Endothelial cell of umbilical vein (primary cell): ENCODE data around the gene NKTR. TPM values are rescaled to one million over a fixed set of nuclear protein-coding genes. Genes with fewer than 3 reads are reported as not detected.
A peak's percentile ranks its signal among the peaks of the same experiment; 100 is the strongest.

Experiments
- BruUV-seq: library from RNA; stranded (reverse); fragments of 400-500 nt; replicated peaks from 2 replicates; lab custom pipeline; 2021; lab: Mats Ljungman, UMichigan
- CTCF ChIA-PET: fragments of 300-600, 350-600 bp; sonication (Branson Sonifier 250); formaldehyde crosslinking; loops from one replicate; lab custom pipeline; 2021; ENCODE audit warnings: antibody characterized with exemption, inconsistent platforms; lab: Charles Lee
- POLR2A ChIA-PET: fragments of 300-600, 350-600 bp; sonication (Branson Sonifier 250); formaldehyde crosslinking; loops from one replicate; lab custom pipeline; 2021; ENCODE audit warnings: antibody characterized with exemption, inconsistent platforms; lab: Charles Lee
- DNase-seq: peaks from one replicate; pipeline ENCODE4 v3.0.0-alpha.2; 2011; ENCODE audit warnings: low read depth, low spot score
- FAIRE-seq: peaks from 2 replicates; lab custom pipeline; 2011; peaks lifted over from hg19 to GRCh38; lab: Jason Lieb, UNC
- H2AFZ ChIP-seq: 2 replicates; pipeline ENCODE4 v1.6.0; 2012; ENCODE audit warnings: low read depth, low read length, control low read depth, inconsistent platforms
- H3K27ac ChIP-seq: 2 replicates; pipeline ENCODE4 v1.5.1; 2011; ENCODE audit warnings: low read depth, mild to moderate bottlenecking, control low read depth, low read length, moderate library complexity; ENCODE audit not compliant: insufficient read depth
- H3K27me3 ChIP-seq, 2 experiments: 2 replicates each; pipeline versions ENCODE4 v1.6.0 to v1.6.1; 2011; ENCODE audit warnings: low read length in 2 of 2, mixed read lengths in 1 of 2; ENCODE audit not compliant: control insufficient read depth in 2 of 2, insufficient read depth in 2 of 2
- H3K36me3 ChIP-seq, 2 experiments: 2 replicates in 1 of 2; 3 replicates in 1 of 2; pipeline ENCODE4 v1.5.1; 2011; ENCODE audit warnings: low read length in 2 of 2, mild to moderate bottlenecking in 1 of 2, moderate library complexity in 1 of 2; ENCODE audit not compliant: control insufficient read depth in 2 of 2, insufficient read depth in 2 of 2; ENCODE audit errors: extremely low read depth in 1 of 2
- H3K4me1 ChIP-seq: 3 replicates; pipeline ENCODE4 v1.5.1; 2011; ENCODE audit warnings: mild to moderate bottlenecking, low read length; ENCODE audit not compliant: control insufficient read depth, insufficient read depth; ENCODE audit errors: extremely low read depth
- H3K4me2 ChIP-seq: 2 replicates; pipeline ENCODE4 v1.6.1; 2011; ENCODE audit warnings: low read length, control low read depth, mixed read lengths; ENCODE audit not compliant: insufficient read depth
- H3K4me3 ChIP-seq, 3 experiments: fragments of 200-600 bp in 1 of 3; sonication (generic), shearing (Covaris generic) in 1 of 3; replicated peaks in 1 of 3; 2 replicates each; pipeline ENCODE4 v1.5.1; 2011 to 2016; ENCODE audit warnings: control low read depth in 3 of 3, low read length in 3 of 3, mild to moderate bottlenecking in 2 of 3, inconsistent platforms in 1 of 3, low read depth in 1 of 3, moderate library complexity in 1 of 3; ENCODE audit not compliant: insufficient read depth in 1 of 3
- H3K79me2 ChIP-seq: 2 replicates; pipeline ENCODE4 v1.6.0; 2012; ENCODE audit warnings: low read length, inconsistent platforms; ENCODE audit not compliant: control insufficient read depth, insufficient read depth
- H3K9ac ChIP-seq: replicated peaks from 2 replicates; pipeline ENCODE3; 2011; ENCODE audit warnings: low read length, control low read depth; ENCODE audit not compliant: insufficient read depth; ENCODE audit errors: extremely low read depth
- H3K9me1 ChIP-seq: replicated peaks from 3 replicates; pipeline ENCODE4 v1.6.0; 2011; ENCODE audit warnings: mild to moderate bottlenecking, low read length; ENCODE audit not compliant: control insufficient read depth, insufficient read depth; ENCODE audit errors: extremely low read depth
- H3K9me3 ChIP-seq: replicated peaks from 2 replicates; pipeline ENCODE4 v1.5.1; 2012; ENCODE audit warnings: low read length, inconsistent platforms; ENCODE audit not compliant: control insufficient read depth, insufficient read depth
- H4K20me1 ChIP-seq: replicated peaks from 2 replicates; pipeline ENCODE3; 2011; ENCODE audit warnings: mild to moderate bottlenecking, low read length; ENCODE audit not compliant: control insufficient read depth, insufficient read depth; ENCODE audit errors: extremely low read depth
- EZH2 ChIP-seq: IDR thresholded peaks from 2 replicates; pipeline ENCODE4 v1.6.1; 2012; ENCODE audit warnings: borderline replicate concordance, low read depth, mild to moderate bottlenecking, moderate library complexity, low read length, inconsistent platforms; ENCODE audit not compliant: severe bottlenecking
- FOS ChIP-seq: IDR thresholded peaks from 2 replicates; pipeline ENCODE4 v1.6.1; 2011; ENCODE audit warnings: mild to moderate bottlenecking, low read length, moderate library complexity, borderline replicate concordance; ENCODE audit not compliant: insufficient read depth
- GATA2 ChIP-seq: IDR thresholded peaks from 2 replicates; pipeline ENCODE4 v1.7.0; 2011; ENCODE audit warnings: low read depth, mild to moderate bottlenecking, moderate library complexity, mixed read lengths, low read length; ENCODE audit not compliant: insufficient read length, insufficient read depth
- JUN ChIP-seq: IDR thresholded peaks from 2 replicates; pipeline ENCODE4 v1.6.1; 2011; ENCODE audit warnings: borderline replicate concordance, low read depth; ENCODE audit not compliant: insufficient read length, insufficient read depth
- MYC ChIP-seq: IDR thresholded peaks from one replicate; pipeline ENCODE4 v1.6.1; 2011; ENCODE audit warnings: mild to moderate bottlenecking, low read depth, low read length
- POLR2A ChIP-seq: IDR thresholded peaks from 2 replicates; pipeline ENCODE4 v1.6.1; 2012; ENCODE audit warnings: low read depth, mild to moderate bottlenecking, control low read depth, low read length
- POLR2AphosphoS5 ChIP-seq: IDR thresholded peaks from 2 replicates; pipeline ENCODE4 v1.6.1; 2012; ENCODE audit warnings: low read depth, mild to moderate bottlenecking, control low read depth, low read length, moderate library complexity; ENCODE audit not compliant: insufficient read depth
- dilution Hi-C: fragments of 300-500 bp; cut with MboI; formaldehyde crosslinking; loops from one replicate; pipeline ENCODE4 v1.15.0; 2019; ENCODE audit warnings: low sequenced_read_pairs; ENCODE audit not compliant: extremely low pct_ligation_motif_present
- intact Hi-C: fragments of 100-400 bp; cut with micrococcal nuclease; formaldehyde crosslinking; loops from one replicate; pipeline ENCODE4 v1.10.0; 2022
- polyA plus RNA-seq, 4 experiments: library from polyadenylated mRNA; depleted of rRNA in 3 of 4; stranded (reverse) in 3 of 4; unstranded in 1 of 4; fragments of >200 nt; gene quantifications; 2 replicates each; pipeline versions ENCODE4 v1.2.1 to v1.2.3, GENCODE V29; 2011 to 2012; ENCODE audit warnings: missing spikeins in 1 of 4
- total RNA-seq: library from RNA; stranded (reverse); gene quantifications from 2 replicates; pipeline ENCODE4 v1.2.3, GENCODE V29; 2021
- TF ChIP-seq, protein P1 (sequence below): IDR thresholded peaks from 2 replicates; pipeline ENCODE4 v1.6.1; 2011; ENCODE audit not compliant: insufficient read depth, insufficient read length
- TF ChIP-seq, protein P2 (sequence below), 2 donors: IDR thresholded peaks; 1 replicate in 1 of 2; 2 replicates in 1 of 2; pipeline ENCODE4 v1.5.1; 2011; ENCODE audit warnings: low read length in 2 of 2, mild to moderate bottlenecking in 2 of 2, moderate library complexity in 2 of 2, control low read depth in 1 of 2, inconsistent platforms in 1 of 2, low read depth in 1 of 2; ENCODE audit not compliant: insufficient read depth in 1 of 2; ENCODE audit errors: extremely low read depth in 1 of 2

NKTR gene
- total and polyA plus RNA-seq, 2 donors (not counting 3 experiments of a cell fraction or from before 2014, with no cell fraction given), result 27.4 to 99.0 TPM

GRCh38 chr3:42665050-42665878 is 64.8 kb downstream of the NKTR start:
- intact Hi-C loops, result no loop called here
- Histone ChIP-seq H4K20me1 (no peaks in the 10 kb centered on the region), H3K27ac (no peak overlapping the region), H3K27me3 (no peaks in the 10 kb centered on the region), H3K9me3 (no peaks in the 10 kb centered on the region), H3K4me3 (no peak overlapping the region), H3K9me1 (no peaks in the 10 kb centered on the region), H3K36me3 (peaks cover 0 to 2% of the 10 kb centered on the region in 2 experiments), H3K9ac (no peak overlapping the region), H3K4me1 (no peaks in the 10 kb centered on the region), H2AFZ (no peak overlapping the region), H3K79me2 (no peaks in the 10 kb centered on the region), H3K4me2 (no peak overlapping the region)
- TSS peak; percentile 12 for BruUV-seq
- ChIA-PET CTCF (interaction anchor here (0.6 kb wide), 1 partner anchor 11 kb away, joined by 3 read pairs; the partner anchor contains the start of gene ZBTB47), POLR2A (no interaction called here)
- TF ChIP-seq POLR2A (no peak), GATA2 (no peak), MYC (no peak), POLR2AphosphoS5 (peak; percentile 27), EZH2 (no peak), JUN (no peak)
- TF ChIP-seq, protein P1, sequence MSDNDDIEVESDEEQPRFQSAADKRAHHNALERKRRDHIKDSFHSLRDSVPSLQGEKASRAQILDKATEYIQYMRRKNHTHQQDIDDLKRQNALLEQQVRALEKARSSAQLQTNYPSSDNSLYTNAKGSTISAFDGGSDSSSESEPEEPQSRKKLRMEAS, result no peak
- dilution Hi-C loops, result no loop called here
- DNase-seq, result no peak
- FAIRE-seq, result no peak

DNA sequence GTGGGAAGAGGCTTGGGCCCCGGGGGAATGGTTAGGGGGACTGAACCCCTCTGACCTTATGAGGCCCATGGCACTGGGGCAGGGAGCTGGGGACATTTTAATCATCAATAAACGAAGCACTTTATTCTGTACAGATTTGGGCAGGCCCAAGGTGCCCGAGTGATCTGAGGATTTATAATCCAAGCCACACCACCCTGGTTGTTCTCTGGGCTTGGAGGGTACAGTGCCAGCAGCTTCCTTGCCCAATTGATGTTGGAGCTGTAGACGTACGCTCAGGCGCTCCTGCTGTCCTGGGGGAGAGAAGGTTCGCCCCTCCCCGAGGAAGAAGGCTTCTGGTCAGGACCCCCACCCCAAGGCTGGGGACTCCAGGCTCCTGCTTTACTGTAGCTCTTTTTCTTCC is 65.5 kb downstream of the NKTR start:
- FAIRE-seq, result no peak
- no TSS peak for BruUV-seq
- CTCF ChIA-PET, result no interaction called here
- H4K20me1 ChIP-seq, result no peaks in the 10 kb centered on the region
- no peak overlapping the region for H3K4me3 ChIP-seq
- POLR2A ChIA-PET, result no interaction called here
- dilution Hi-C loops, result no loop called here
- H3K4me2 ChIP-seq, result no peak overlapping the region
- DNase-seq, result no peak
- H3K9ac ChIP-seq, result no peak overlapping the region
- TF ChIP-seq GATA2, result no peak
- no peak for TF ChIP-seq EZH2
- no peak for TF ChIP-seq MYC
- TF ChIP-seq, protein P2, sequence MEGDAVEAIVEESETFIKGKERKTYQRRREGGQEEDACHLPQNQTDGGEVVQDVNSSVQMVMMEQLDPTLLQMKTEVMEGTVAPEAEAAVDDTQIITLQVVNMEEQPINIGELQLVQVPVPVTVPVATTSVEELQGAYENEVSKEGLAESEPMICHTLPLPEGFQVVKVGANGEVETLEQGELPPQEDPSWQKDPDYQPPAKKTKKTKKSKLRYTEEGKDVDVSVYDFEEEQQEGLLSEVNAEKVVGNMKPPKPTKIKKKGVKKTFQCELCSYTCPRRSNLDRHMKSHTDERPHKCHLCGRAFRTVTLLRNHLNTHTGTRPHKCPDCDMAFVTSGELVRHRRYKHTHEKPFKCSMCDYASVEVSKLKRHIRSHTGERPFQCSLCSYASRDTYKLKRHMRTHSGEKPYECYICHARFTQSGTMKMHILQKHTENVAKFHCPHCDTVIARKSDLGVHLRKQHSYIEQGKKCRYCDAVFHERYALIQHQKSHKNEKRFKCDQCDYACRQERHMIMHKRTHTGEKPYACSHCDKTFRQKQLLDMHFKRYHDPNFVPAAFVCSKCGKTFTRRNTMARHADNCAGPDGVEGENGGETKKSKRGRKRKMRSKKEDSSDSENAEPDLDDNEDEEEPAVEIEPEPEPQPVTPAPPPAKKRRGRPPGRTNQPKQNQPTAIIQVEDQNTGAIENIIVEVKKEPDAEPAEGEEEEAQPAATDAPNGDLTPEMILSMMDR (IDR thresholded peaks at IDR 0.05; ENCODE audit: extremely low read depth in 1 of 2, insufficient read depth in 1 of 2, low read depth in 1 of 2, low read length in 2 of 2), result no peak
- TF ChIP-seq, protein P1, result no peak
- no peak for TF ChIP-seq JUN
- TF ChIP-seq POLR2A, result peak; percentile 16
- TF ChIP-seq FOS, result no peak
- no peak overlapping the region for H2AFZ ChIP-seq
- no peak overlapping the region for H3K27ac ChIP-seq
- H3K36me3 ChIP-seq, result peaks cover 0 to 2% of the 10 kb centered on the region in 2 experiments
- intact Hi-C loops, result no loop called here
- H3K27me3 ChIP-seq, result no peaks in the 10 kb centered on the region
- H3K4me1 ChIP-seq, result no peaks in the 10 kb centered on the region
- no peaks in the 10 kb centered on the region for H3K9me1 ChIP-seq
- no peaks in the 10 kb centered on the region for H3K9me3 ChIP-seq
- no peaks in the 10 kb centered on the region for H3K79me2 ChIP-seq
